H9 (cell line): ENCODE data around the gene NIN. TPM values are rescaled to one million over a fixed set of nuclear protein-coding genes. Genes with fewer than 3 reads are reported as not detected.

Experiments
- DNase-seq: peaks from one replicate; pipeline ENCODE4 v3.0.0-alpha.2; 2017
- H2AFZ ChIP-seq: one replicate; pipeline ENCODE4 v1.6.1; 2013; ENCODE audit warnings: mild to moderate bottlenecking, low read length, control low read depth, moderate library complexity
- H2AK5ac ChIP-seq: 2 replicates; pipeline ENCODE4 v1.6.1; 2013; ENCODE audit warnings: low read length, control low read depth, mixed read lengths; ENCODE audit not compliant: insufficient read length
- H2BK120ac ChIP-seq: one replicate; pipeline ENCODE4 v1.6.1; 2013; ENCODE audit warnings: low read depth, mild to moderate bottlenecking, low read length, control low read depth, inconsistent platforms; ENCODE audit not compliant: poor library complexity, severe bottlenecking
- H2BK12ac ChIP-seq: 2 replicates; pipeline ENCODE4 v1.6.1; 2013; ENCODE audit warnings: low read length, control low read depth, mixed read lengths, low read depth; ENCODE audit not compliant: insufficient read length
- H2BK15ac ChIP-seq: 2 replicates; pipeline ENCODE4 v1.6.1; 2013; ENCODE audit warnings: low read depth, low read length, control low read depth
- H2BK20ac ChIP-seq: one replicate; pipeline ENCODE4 v1.6.1; 2013; ENCODE audit warnings: low read depth, mild to moderate bottlenecking, low read length, control low read depth, inconsistent platforms; ENCODE audit not compliant: poor library complexity, severe bottlenecking
- H2BK5ac ChIP-seq: 2 replicates; pipeline ENCODE4 v1.6.1; 2013; ENCODE audit warnings: low read length, control low read depth, mixed read lengths; ENCODE audit not compliant: insufficient read length
- H3K14ac ChIP-seq: 2 replicates; pipeline ENCODE4 v1.6.1; 2013; ENCODE audit warnings: low read length, control low read depth; ENCODE audit not compliant: insufficient read depth
- H3K18ac ChIP-seq: 2 replicates; pipeline ENCODE4 v1.6.1; 2013; ENCODE audit warnings: low read depth, mild to moderate bottlenecking, mixed read lengths, low read length, control low read depth; ENCODE audit not compliant: insufficient read length
- H3K23ac ChIP-seq: 2 replicates; pipeline ENCODE4 v1.6.1; 2013; ENCODE audit warnings: low read length, control low read depth, mixed read lengths, low read depth; ENCODE audit not compliant: insufficient read length
- H3K23me2 ChIP-seq: 2 replicates; pipeline ENCODE4 v1.6.1; 2013; ENCODE audit warnings: low read depth, mild to moderate bottlenecking, mixed read lengths, low read length, control low read depth; ENCODE audit not compliant: insufficient read length, poor library complexity, severe bottlenecking
- H3K27ac ChIP-seq: 2 replicates; pipeline ENCODE4 v1.5.1; 2013; ENCODE audit warnings: low read length, control low read depth, mixed read lengths, low read depth; ENCODE audit not compliant: insufficient read length
- H3K27me3 ChIP-seq: 2 replicates; pipeline ENCODE4 v1.6.1; 2013; ENCODE audit warnings: low read length, control low read depth, inconsistent platforms; ENCODE audit not compliant: insufficient read depth
- H3K4ac ChIP-seq: 2 replicates; pipeline ENCODE4 v1.6.1; 2013; ENCODE audit warnings: low read depth, mild to moderate bottlenecking, control low read depth, inconsistent platforms, low read length, moderate library complexity
- H3K4me1 ChIP-seq: 2 replicates; pipeline ENCODE4 v1.6.1; 2013; ENCODE audit warnings: low read length, control low read depth, inconsistent platforms; ENCODE audit not compliant: insufficient read depth
- H3K4me2 ChIP-seq: 2 replicates; pipeline ENCODE4 v1.6.1; 2013; ENCODE audit warnings: low read length, control low read depth, mixed read lengths; ENCODE audit not compliant: insufficient read length, insufficient read depth
- H3K56ac ChIP-seq: 2 replicates; pipeline ENCODE4 v1.6.1; 2013; ENCODE audit warnings: low read depth, mild to moderate bottlenecking, mixed read lengths, low read length, control low read depth; ENCODE audit not compliant: insufficient read length
- H3K79me1 ChIP-seq: 2 replicates; pipeline ENCODE4 v1.6.1; 2013; ENCODE audit warnings: low read depth, mild to moderate bottlenecking, moderate library complexity, low read length, control low read depth, inconsistent platforms; ENCODE audit not compliant: insufficient read depth, poor library complexity, severe bottlenecking
- H3K79me2 ChIP-seq: 2 replicates; pipeline ENCODE4 v1.6.1; 2013; ENCODE audit warnings: low read length, control low read depth, inconsistent platforms; ENCODE audit not compliant: insufficient read depth
- H3K9ac ChIP-seq: 2 replicates; pipeline ENCODE4 v1.6.1; 2013; ENCODE audit warnings: low read length, control low read depth, mixed read lengths; ENCODE audit not compliant: insufficient read length; ENCODE audit errors: extremely low read depth
- H3K9me3 ChIP-seq: one replicate; pipeline ENCODE4 v1.6.1; 2013; ENCODE audit warnings: low read depth, low read length, inconsistent platforms; ENCODE audit not compliant: control insufficient read depth
- H3T11ph ChIP-seq: one replicate; pipeline ENCODE4 v1.6.1; 2013; ENCODE audit warnings: mild to moderate bottlenecking, low read length, control low read depth, inconsistent platforms
- H4K20me1 ChIP-seq: one replicate; pipeline ENCODE4 v1.6.1; 2013; ENCODE audit not compliant: control insufficient read depth, insufficient read length, insufficient read depth
- H4K5ac ChIP-seq: 2 replicates; pipeline ENCODE4 v1.6.1; 2013; ENCODE audit warnings: low read depth, mild to moderate bottlenecking, mixed read lengths, low read length, control low read depth; ENCODE audit not compliant: insufficient read length
- H4K8ac ChIP-seq: replicated peaks from 2 replicates; pipeline ENCODE4 v1.6.1; 2013; ENCODE audit warnings: low read length, control low read depth, mixed read lengths, low read depth; ENCODE audit not compliant: insufficient read length
- H4K91ac ChIP-seq: 2 replicates; pipeline ENCODE4 v1.6.1; 2013; ENCODE audit warnings: low read depth, mild to moderate bottlenecking, moderate library complexity, mixed read lengths, low read length, control low read depth; ENCODE audit not compliant: insufficient read length
- H3K27ac Mint-ChIP-seq, 3 experiments: 2 replicates in 2 of 3; 3 replicates in 1 of 3; pipeline ENCODE4 v1.8.0; 2020 to 2021; ENCODE audit warnings: mixed read lengths in 3 of 3, mild to moderate bottlenecking in 1 of 3, moderate library complexity in 1 of 3
- H3K27me3 Mint-ChIP-seq: 2 replicates; pipeline ENCODE4 v1.8.0; 2021; ENCODE audit warnings: low read depth, mild to moderate bottlenecking, moderate library complexity, mixed read lengths
- H3K36me3 Mint-ChIP-seq, 3 experiments: 2 replicates in 2 of 3; 3 replicates in 1 of 3; pipeline ENCODE4 v1.8.0; 2020 to 2021; ENCODE audit warnings: low read depth in 3 of 3, mixed read lengths in 3 of 3; ENCODE audit not compliant: insufficient read depth in 1 of 3
- H3K4me1 Mint-ChIP-seq, 2 experiments: 2 replicates each; pipeline ENCODE4 v1.8.0; 2020; ENCODE audit warnings: mixed read lengths in 2 of 2
- H3K4me3 Mint-ChIP-seq, 2 experiments: 2 replicates in 1 of 2; 3 replicates in 1 of 2; pipeline ENCODE4 v1.8.0; 2020 to 2021; ENCODE audit warnings: mild to moderate bottlenecking in 2 of 2, mixed read lengths in 2 of 2, moderate library complexity in 1 of 2
- H3K9me3 Mint-ChIP-seq, 2 experiments: 2 replicates in 1 of 2; 3 replicates in 1 of 2; pipeline ENCODE4 v1.8.0; 2020; ENCODE audit warnings: mild to moderate bottlenecking in 2 of 2, mixed read lengths in 2 of 2, moderate library complexity in 1 of 2
- WGBS: extraction: QIAGEN DNeasy Blood & Tissue Kit; methylation state at CpG from one replicate; pipeline ENCODE4 v1.1.7; 2013; ENCODE audit warnings: missing lambda C conversion rate, low lambda C conversion rate, mixed read lengths; ENCODE audit not compliant: insufficient read length; ENCODE audit errors: extremely low coverage; 5-methylcytosine and 5-hydroxymethylcytosine counted together
- total RNA-seq: library from RNA; stranded (reverse); gene quantifications from 2 replicates; pipeline ENCODE4 v1.2.1, GENCODE V29; 2021
- TF ChIP-seq, protein P1 (sequence below): fragments of 200-600 bp; sonication (generic); conservative IDR thresholded peaks from 3 replicates; pipeline ENCODE4 v1.8.0; 2021; ENCODE audit warnings: antibody characterized with exemption, mild to moderate bottlenecking

Gene NIN
- total RNA-seq, 1 experiment from 2014 or later, result 18.4 TPM

DNA sequence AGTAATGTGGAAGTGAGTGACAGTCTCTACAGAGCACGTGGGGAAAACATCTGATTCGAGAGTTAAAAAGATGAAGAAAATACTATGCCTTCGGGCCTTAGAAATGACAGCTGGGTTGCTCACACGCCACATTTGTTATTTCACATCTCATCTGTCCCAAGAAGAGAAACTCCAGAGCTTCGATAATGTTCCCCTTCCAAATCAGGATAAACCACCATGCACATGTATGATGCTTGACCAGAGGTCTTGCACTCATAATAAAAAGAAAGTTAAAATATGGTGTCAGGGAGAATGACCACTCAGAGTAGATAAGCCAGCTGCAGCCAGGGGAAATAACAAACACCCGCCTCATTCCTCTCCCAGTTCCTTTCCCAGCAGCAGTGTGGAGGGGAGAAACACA, 34.6 kb downstream of the NIN start:
- Histone ChIP-seq H3K56ac (no peak overlapping the region), H4K91ac (no peak overlapping the region), H3T11ph (no peak overlapping the region), H3K79me2 (no peaks in the 10 kb centered on the region), H3K23me2 (no peaks in the 10 kb centered on the region), H2BK120ac (no peak overlapping the region), H3K9ac (no peak overlapping the region), H3K23ac (no peak overlapping the region), H3K27ac (no peak overlapping the region), H4K20me1 (no peaks in the 10 kb centered on the region), H3K9me3 (no peaks in the 10 kb centered on the region), H2AFZ (no peak overlapping the region), H2BK20ac (no peak overlapping the region), H2AK5ac (no peak overlapping the region), H4K8ac (no peak overlapping the region), H3K4me1 (0 out of 2 replicates have a peak, but pooled peaks cover 3% of the 10 kb centered on the region), H3K4me2 (no peak overlapping the region), H3K14ac (no peak overlapping the region), H3K18ac (no peak overlapping the region), H2BK5ac (no peak overlapping the region), H3K79me1 (no peaks in the 10 kb centered on the region), H2BK15ac (no peak overlapping the region), H3K27me3 (no peaks in the 10 kb centered on the region), H2BK12ac (no peak overlapping the region), H4K5ac (no peak overlapping the region), H3K4ac (no peak overlapping the region)
- H3K4me1 Mint-ChIP-seq, result peaks cover 14 to 16% of the 10 kb centered on the region in 2 experiments; a peak in 3 of 4 replicates
- no peaks in the 10 kb centered on the region for H3K9me3 Mint-ChIP-seq
- H3K27ac Mint-ChIP-seq, result no peak overlapping the region
- H3K36me3 Mint-ChIP-seq, result peaks cover 0 to 6% (median 5%) of the 10 kb centered on the region in 3 experiments; a peak in 4 of 7 replicates
- TF ChIP-seq, protein P1, sequence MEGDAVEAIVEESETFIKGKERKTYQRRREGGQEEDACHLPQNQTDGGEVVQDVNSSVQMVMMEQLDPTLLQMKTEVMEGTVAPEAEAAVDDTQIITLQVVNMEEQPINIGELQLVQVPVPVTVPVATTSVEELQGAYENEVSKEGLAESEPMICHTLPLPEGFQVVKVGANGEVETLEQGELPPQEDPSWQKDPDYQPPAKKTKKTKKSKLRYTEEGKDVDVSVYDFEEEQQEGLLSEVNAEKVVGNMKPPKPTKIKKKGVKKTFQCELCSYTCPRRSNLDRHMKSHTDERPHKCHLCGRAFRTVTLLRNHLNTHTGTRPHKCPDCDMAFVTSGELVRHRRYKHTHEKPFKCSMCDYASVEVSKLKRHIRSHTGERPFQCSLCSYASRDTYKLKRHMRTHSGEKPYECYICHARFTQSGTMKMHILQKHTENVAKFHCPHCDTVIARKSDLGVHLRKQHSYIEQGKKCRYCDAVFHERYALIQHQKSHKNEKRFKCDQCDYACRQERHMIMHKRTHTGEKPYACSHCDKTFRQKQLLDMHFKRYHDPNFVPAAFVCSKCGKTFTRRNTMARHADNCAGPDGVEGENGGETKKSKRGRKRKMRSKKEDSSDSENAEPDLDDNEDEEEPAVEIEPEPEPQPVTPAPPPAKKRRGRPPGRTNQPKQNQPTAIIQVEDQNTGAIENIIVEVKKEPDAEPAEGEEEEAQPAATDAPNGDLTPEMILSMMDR, result no peak
- H3K4me3 Mint-ChIP-seq, result no peak overlapping the region
- WGBS, result no CpG with 5 or more reads among the region's 6 CpGs
- no peaks in the 10 kb centered on the region for H3K27me3 Mint-ChIP-seq
- DNase-seq, result no peak
